ENCODE results near the gene PRR19.

PRR19 gene

DNA sequence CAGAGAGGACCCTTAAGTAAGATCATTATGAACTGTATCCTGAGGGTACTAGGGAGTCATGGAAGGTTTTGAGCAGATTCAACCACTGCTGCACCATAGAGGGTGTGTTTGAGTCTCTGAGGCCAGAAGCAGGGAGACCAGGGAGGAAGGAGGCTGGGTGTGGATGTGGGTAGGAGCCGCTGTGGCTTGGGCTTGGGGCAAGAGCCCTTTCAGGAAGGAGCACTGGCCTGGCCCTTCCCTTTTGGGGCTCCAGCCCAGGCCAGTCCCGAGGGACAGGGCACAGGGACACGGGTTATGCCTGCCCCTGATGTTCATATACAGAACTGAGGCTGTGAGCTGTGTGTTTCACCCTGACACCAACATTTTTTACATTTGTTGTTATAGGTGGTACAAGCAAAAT is 25.6 kb upstream of the PRR19 start:
- H3K36me3 Mint-ChIP-seq = peaks cover 14% of the 10 kb centered on the region
- H3K27me3 Mint-ChIP-seq = no peaks in the 10 kb centered on the region
- no peaks in the 10 kb centered on the region for H3K9me3 Mint-ChIP-seq
- H3K4me3 Mint-ChIP-seq = no peak overlapping the region
- ATAC-seq (ENCODE audit: low read depth) (no peak), DNase-seq (ENCODE audit: low spot score in 2 of 2) (no peak)
- H3K27ac Mint-ChIP-seq = no peak overlapping the region
- H3K4me1 Mint-ChIP-seq = peaks cover 34% of the 10 kb centered on the region

DNA sequence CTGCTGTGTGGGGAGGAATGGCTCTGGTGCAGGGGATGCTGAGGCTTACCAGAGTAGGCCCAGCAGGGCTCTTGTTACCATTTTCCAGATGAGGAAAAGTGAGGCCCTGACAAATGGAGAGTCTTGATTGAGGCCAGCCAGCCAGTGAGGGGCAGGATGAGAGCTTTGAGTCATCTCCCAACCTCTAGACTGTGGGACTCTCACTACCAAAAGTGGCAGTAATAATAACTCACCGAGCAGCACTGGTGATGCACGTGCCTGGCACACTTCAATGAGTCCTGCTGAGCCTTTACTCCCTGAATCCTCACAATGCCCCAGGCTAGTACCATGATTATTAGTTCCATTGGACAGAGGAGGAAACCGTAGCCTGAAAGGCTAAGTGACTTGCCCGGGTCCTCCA is 25.1 kb upstream of the PRR19 start:
- no peak overlapping the region for H3K27ac Mint-ChIP-seq
- no peak overlapping the region for H3K4me3 Mint-ChIP-seq
- H3K27me3 Mint-ChIP-seq = no peaks in the 10 kb centered on the region
- H3K4me1 Mint-ChIP-seq = peaks cover 34% of the 10 kb centered on the region
- ATAC-seq (ENCODE audit: low read depth) (no peak), DNase-seq (ENCODE audit: low spot score in 2 of 2) (no peak)
- peaks cover 10% of the 10 kb centered on the region for H3K36me3 Mint-ChIP-seq
- H3K9me3 Mint-ChIP-seq = no peaks in the 10 kb centered on the region

DNA sequence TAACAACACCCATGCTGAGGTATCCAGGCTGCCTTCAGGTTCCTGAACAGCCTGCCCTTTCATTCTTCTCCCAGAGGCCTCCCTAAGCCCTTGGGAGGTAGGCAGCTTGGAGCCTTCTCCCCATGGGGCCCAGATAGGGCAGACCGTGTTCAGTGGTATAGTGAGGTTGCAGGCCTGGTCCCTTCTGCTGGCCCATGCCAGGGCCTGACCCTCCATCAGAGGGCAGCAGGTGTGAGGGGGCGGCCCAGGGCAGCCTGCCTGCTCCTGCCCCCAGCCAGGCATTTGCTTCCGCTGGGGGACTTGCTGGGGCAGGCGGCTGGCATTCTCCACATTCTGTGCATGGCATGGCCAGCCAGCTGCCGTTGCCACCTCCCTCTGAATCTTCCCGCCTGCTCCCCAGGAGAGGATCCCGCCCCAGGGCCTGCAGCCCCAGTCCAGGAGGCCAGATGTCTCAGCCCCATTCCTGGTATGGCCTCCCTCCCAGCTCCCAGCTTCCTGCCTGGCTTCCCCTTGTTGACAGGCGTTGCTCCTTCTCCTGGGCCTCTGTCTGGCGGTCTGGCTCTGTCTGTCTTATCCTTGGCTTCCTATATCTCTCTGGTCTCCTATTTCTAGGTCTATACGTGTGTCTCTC is 24.0 kb upstream of the PRR19 start:
- Mint-ChIP-seq H3K4me3 (no peak overlapping the region), H3K27ac (no peak overlapping the region), H3K4me1 (peaks cover 40% of the 10 kb centered on the region), H3K36me3 (peaks cover 10% of the 10 kb centered on the region), H3K27me3 (no peaks in the 10 kb centered on the region), H3K9me3 (no peaks in the 10 kb centered on the region)
- ATAC-seq (ENCODE audit: low read depth) (no peak), DNase-seq (ENCODE audit: low spot score in 2 of 2) (no peak)

DNA sequence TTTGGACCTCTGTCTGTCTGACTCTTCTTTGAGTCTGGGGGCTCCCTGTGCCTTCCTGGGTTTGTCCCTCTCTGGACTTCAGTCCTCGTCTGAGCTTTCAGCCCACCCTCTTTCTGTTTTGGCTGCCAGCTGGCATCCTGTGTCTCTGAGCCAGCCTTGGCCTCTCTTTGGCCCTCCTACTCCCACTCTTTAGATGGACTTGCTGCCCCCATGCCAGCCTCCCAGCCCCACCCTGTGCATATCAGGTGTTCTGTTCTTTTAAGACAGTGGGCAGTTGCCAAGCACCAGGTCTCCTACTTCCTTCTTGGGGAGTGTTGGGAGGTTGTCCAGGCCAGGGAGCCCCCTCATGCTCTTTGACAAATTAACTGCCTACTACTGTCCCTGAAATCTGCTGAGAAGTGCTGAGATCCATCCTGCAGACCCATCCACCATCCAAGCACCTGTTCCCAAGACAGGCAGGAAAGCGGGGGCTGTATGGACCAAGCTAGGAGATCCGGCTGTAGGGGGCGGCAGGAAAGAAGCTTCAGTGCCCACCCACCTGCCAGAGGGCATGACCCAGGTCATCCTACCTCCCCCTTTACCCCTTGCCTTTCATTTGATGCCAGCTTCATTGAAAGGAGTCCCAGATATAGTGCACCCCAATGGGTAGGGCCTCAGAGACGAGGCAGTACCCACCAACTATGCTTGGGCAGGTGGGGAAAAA is 23.3 kb upstream of the PRR19 start:
- ATAC-seq (ENCODE audit: low read depth) (no peak), DNase-seq (ENCODE audit: low spot score in 2 of 2) (no peak)
- Mint-ChIP-seq H3K4me1 (peaks cover 38% of the 10 kb centered on the region), H3K36me3 (peaks cover 7% of the 10 kb centered on the region), H3K27me3 (no peaks in the 10 kb centered on the region), H3K27ac (peak overlapping the region; percentile 84), H3K9me3 (no peaks in the 10 kb centered on the region), H3K4me3 (no peak overlapping the region)

DNA sequence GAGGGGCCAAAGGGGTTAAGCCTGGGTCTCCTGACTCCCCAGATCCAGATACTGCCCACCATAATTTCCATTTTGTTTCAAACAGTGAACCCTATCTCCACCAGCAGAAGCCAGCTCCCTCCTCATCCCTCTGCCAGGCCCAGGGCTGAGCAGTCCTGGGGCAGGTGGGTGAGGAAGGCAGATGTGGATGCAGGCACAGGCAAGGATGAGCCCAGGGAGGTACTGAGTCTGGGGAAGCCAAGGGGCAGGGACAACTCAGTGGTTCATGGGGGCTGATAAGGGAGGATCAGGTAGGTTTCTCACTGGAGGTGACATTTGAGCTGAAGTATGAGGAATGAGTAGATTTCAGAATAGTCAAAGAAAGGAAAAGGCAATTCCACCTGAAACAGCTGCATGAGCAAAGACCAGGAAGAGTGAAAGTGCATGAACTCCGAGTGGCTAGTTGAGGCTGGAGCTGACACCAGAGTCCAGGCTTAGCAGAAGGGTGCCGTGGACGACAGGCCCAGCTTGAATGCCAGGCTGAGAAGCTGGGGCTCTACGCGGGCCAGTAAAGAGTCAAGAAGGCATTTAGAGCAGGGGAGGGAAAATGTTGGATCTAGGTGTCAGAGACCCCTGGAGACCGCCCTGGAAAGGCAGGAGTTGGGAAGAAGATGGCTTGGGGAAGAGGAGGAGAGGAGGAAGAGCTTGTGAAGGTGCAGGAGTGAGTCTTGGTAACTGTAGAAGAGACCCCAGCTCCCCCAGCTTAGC is 22.6 kb upstream of the PRR19 start:
- H3K4me1 Mint-ChIP-seq = peaks cover 38% of the 10 kb centered on the region
- DNase-seq (ENCODE audit: low spot score in 2 of 2) (no peak), ATAC-seq (ENCODE audit: low read depth) (no peak)
- H3K36me3 Mint-ChIP-seq = peaks cover 5% of the 10 kb centered on the region
- H3K27me3 Mint-ChIP-seq = no peaks in the 10 kb centered on the region
- H3K9me3 Mint-ChIP-seq = no peaks in the 10 kb centered on the region
- peak overlapping the region; percentile 87 for H3K4me3 Mint-ChIP-seq
- H3K27ac Mint-ChIP-seq = peak overlapping the region; percentile 84

DNA sequence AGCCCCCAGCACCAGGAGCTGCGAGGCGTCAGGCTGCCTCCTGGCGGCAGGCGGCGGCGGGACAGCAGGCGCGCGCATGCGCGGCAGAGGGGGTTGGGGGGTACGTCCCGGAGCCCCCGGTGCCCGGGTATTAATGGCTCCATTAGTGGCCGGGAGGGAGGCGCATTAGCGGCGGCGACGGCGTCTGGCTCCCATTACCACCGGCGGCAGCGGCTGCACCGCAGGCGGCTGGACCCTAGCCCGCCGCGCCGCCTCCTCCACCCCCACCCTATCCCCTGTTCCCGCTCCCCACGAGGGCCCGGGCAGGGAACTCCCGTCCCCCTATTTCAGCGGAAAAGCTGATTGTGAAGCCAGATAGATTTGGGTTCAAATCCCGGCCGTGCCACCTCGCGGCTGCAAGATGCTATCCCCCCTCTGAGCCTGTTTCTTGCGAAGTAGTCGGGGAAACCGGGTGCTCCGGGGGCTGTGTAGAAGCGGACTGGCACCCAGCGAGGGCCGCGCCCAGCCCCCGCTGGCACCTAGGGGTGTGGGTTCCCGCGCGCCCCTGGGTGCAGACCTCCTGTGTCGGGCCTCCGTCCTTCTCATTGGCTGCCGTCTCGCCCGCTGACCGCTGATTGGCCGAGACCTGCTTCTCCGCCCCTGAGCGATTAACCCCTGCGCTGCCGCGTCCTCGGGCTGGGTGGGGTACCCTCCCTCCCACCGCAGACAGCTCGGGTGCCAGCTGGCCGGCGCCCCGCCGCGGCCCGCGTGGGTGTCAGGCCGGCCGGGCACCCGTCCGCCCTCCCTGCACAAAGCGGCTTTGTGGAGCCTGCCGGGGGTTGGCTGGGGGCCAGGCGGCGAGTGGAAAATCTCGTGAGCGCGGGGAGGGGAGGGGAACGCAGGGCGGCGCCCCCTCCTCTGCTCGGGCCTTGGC is 21.8 kb upstream of the PRR19 start:
- Mint-ChIP-seq H3K27me3 (no peaks in the 10 kb centered on the region), H3K27ac (peak overlapping the region; percentile 84), H3K4me3 (peak overlapping the region; percentile 87), H3K9me3 (no peaks in the 10 kb centered on the region), H3K36me3 (peaks cover 4% of the 10 kb centered on the region), H3K4me1 (peaks cover 41% of the 10 kb centered on the region)
- ATAC-seq (ENCODE audit: low read depth) (peak; percentile 34), DNase-seq (ENCODE audit: low spot score in 2 of 2) (peak; percentile 84 to 90)

DNA sequence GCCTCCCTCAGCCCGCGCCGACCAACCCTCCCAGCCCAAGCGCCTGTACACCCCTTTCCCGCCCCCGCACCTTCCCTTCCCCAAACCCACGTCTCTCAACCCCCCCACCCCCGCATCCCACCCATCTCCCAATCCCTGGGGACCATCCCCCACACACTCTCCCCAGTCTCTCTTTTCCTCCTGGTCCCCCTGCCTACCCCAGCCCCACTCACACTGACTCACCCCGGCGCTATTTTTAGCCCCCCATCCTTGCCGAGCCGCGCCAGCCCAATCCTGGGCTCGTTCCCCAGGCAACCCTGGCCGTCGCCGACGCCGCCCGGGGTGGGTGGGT is 21.2 kb upstream of the PRR19 start:
- no peaks in the 10 kb centered on the region for H3K9me3 Mint-ChIP-seq
- H3K36me3 Mint-ChIP-seq = peaks cover 4% of the 10 kb centered on the region
- DNase-seq (ENCODE audit: low spot score in 2 of 2) (no peak), ATAC-seq (ENCODE audit: low read depth) (no peak)
- H3K4me1 Mint-ChIP-seq = peaks cover 43% of the 10 kb centered on the region
- H3K4me3 Mint-ChIP-seq = peak overlapping the region; percentile 80
- H3K27me3 Mint-ChIP-seq = no peaks in the 10 kb centered on the region
- no peak overlapping the region for H3K27ac Mint-ChIP-seq

DNA sequence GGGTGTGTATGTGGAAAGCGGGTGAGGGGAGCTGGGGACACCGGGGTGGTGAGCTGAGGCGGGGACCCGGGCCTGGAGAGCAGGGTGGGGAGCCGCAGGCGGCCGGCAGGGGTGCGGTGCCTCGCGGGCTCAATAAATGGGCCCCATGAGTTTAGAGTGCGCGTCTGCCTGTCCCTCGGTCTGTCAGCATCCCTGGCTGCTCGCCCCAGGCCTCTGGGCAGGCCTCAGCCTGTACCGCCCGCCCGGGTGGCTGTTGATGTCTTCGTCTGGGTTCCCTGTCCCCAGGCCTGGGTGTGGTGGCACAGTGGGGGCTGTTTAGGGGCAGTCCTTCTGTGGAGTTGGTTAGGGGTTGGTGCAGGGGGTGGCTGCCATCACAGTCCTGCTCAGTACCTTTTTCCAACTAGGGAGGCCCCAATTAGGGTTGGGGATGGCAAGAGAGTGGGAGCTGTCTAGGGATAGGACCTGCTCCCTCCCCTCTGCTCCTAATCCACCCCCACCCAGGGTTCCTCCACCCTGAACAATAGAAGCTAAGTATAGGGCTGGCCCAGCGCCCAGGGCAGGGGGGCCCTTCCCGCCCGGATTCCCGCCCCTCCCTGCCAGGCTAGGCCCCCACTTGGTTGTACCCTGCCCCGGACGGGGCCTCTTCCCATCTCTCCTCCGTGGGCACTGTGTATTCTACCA is 20.6 kb upstream of the PRR19 start:
- Mint-ChIP-seq H3K36me3 (no peaks in the 10 kb centered on the region), H3K4me1 (peaks cover 43% of the 10 kb centered on the region), H3K27me3 (no peaks in the 10 kb centered on the region), H3K4me3 (peak overlapping the region; percentile 80), H3K27ac (no peak overlapping the region), H3K9me3 (no peaks in the 10 kb centered on the region)
- ATAC-seq (ENCODE audit: low read depth) (no peak), DNase-seq (ENCODE audit: low spot score in 2 of 2) (no peak)

DNA sequence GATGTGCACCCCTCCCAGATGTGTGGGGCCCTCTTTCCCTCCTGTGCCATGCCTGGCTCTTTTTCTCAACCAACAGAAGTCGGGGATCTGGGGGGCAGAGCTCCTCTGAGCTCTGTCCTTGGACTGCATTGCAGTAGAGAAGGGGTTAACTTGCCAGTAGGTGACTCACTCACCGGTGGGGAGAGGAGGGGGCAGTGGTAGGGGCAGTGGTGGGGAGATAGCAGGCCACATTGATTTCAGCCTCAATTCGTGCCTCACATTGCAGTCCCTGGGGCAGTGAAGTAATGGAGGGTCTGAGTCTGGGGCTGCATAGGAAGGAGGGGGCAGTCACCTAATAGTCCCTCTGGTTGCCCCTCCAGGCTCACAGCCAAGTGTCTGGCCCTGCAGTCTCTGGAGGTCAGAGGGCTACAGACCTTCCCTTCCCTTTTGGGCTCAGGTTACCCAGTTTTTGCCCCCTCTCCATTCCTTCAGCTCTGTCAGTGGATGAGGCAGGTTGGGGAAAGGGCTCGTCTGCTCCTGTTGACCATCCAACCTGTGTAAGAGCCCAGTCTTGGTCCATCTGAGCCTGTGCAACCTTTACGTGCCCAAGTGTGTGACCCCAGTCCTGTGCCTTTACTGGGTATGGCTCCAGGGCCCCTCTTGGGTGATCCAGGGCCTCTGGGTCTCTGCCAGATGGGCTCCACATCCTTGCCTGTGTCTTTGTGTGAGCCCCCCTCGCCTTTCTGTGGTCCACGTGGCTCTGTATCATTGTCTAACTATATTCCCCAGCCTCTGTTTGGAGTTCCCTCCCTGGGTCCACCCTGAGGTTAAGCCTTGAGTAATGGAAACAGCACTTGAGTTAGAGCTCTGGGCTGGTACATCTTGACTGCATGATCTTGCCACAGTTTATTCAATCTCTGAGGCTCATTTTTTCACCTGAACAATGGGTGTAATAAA is 19.8 kb upstream of the PRR19 start:
- peak overlapping the region; percentile 80 for H3K4me3 Mint-ChIP-seq
- no peaks in the 10 kb centered on the region for H3K36me3 Mint-ChIP-seq
- no peaks in the 10 kb centered on the region for H3K27me3 Mint-ChIP-seq
- ATAC-seq (ENCODE audit: low read depth) (no peak), DNase-seq (ENCODE audit: low spot score in 2 of 2) (no peak)
- no peaks in the 10 kb centered on the region for H3K9me3 Mint-ChIP-seq
- no peak overlapping the region for H3K27ac Mint-ChIP-seq
- peaks cover 44% of the 10 kb centered on the region for H3K4me1 Mint-ChIP-seq

DNA sequence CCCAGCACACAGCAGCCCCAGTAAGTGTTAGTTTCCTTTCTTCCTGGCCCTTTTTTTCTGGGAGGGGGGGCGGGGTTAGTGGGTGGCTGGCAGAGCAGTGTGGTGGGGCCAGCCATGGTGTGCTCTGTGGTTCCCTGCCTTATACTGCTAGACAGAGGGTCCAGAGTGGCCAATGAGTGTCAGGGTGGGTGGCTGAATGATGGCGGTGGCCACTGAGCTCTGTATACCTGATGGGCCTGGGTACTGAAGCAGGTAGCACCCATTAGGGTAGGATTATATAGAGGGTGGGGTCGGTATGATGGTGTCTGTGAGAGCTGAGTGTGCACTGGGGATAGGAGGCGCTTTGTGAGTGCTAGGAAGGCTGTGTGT is 19.1 kb upstream of the PRR19 start:
- Mint-ChIP-seq H3K36me3 (no peaks in the 10 kb centered on the region), H3K4me1 (peaks cover 44% of the 10 kb centered on the region), H3K4me3 (no peak overlapping the region), H3K27me3 (no peaks in the 10 kb centered on the region), H3K27ac (no peak overlapping the region), H3K9me3 (no peaks in the 10 kb centered on the region)
- DNase-seq (ENCODE audit: low spot score in 2 of 2) (no peak), ATAC-seq (ENCODE audit: low read depth) (no peak)

DNA sequence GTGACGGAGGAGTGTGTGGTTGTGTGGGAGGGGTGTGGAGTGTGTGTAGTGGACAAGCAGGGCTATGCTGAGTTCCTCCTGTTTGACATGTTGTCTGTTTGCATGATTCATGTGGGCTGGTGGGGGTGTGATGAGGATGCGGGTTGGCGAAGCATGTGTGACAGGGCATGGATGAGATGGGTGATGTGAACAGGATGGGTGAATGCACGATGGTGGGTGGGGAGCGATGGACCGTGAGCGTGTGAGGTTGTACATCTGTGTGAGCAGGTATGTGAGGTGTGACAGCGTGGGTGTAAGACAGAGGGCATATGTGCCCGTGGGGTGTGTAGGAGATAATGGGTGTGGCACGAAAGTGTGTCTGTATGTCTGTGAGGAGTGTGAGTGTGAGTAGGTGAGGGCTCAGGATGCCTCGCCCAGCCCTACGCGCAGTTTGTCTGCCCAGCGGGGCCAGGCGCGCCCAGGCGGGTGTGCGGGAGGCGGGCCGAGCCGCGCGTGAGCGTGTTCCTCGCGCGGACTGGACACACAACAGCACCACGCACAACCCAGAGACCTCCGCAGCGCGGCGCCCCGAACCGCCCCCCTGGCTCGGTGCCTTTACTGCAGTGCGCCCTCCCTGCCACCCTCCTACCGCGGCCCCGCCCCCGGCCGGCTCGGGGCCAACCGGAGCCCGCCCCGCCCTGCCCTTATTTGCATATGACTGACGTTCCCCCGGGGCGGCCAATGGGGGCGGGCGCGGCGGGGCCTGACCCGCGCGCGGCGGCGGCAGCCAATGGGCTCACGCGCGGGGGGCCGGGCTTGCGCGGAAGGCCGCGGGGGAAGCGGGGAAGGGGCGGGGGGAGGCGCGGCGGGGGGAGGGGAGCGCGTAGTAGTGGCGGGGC is 18.5 kb upstream of the PRR19 start:
- Mint-ChIP-seq H3K27ac (no peak overlapping the region), H3K27me3 (no peaks in the 10 kb centered on the region)
- DNase-seq (ENCODE audit: low spot score in 2 of 2) = peak; percentile 89 to 94

DNA sequence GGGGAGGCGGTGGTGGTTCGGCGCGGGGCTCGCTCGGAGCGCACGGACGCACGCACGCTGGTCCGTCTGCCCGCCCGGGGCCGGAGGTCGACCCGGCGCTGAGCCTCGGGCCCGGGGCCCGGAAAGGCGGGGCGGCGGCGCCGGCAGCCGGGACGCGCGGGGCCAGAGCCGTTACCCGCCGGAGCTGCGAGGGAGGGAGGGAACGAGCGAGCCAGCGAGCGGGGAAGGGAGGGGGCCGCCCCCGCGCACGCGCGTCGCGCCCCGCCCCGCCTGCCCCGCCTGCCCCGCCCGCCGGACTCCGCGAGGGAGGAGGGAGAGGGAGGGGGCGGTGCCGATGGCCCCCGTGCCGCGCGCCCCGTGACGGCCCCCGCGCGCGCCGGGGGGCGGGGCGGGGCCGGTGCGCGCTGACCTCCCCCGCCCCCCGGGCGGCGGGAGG is 17.8 kb upstream of the PRR19 start:
- Mint-ChIP-seq H3K36me3 (peaks cover 3% of the 10 kb centered on the region), H3K4me1 (peaks cover 35% of the 10 kb centered on the region), H3K27me3 (no peaks in the 10 kb centered on the region), H3K4me3 (no peak overlapping the region), H3K27ac (no peak overlapping the region), H3K9me3 (no peaks in the 10 kb centered on the region)
- ATAC-seq (ENCODE audit: low read depth) (peak; percentile 39), DNase-seq (ENCODE audit: low spot score in 2 of 2) (peak in 1 of 2 donors; percentile 84)

More for the DNA sequence above, 18.5 kb upstream of the PRR19 start:
- Mint-ChIP-seq H3K36me3 (peaks cover 2% of the 10 kb centered on the region), H3K9me3 (no peaks in the 10 kb centered on the region), H3K4me3 (no peak overlapping the region), H3K4me1 (peaks cover 40% of the 10 kb centered on the region)
- peak; percentile 62 for ATAC-seq (ENCODE audit: low read depth)
